IMR-90 (cell line): Measurements from ENCODE around the gene RTN1. TPM values are rescaled to one million over a fixed set of nuclear protein-coding genes. Genes with fewer than 3 reads are reported as not detected.

Experiments used
- ATAC-seq: fragments of 200-7000 bp; cut with Tn5 transposase; 2 replicates; pipeline ENCODE4 v1.9.1; 2020; ENCODE audit warnings: low read depth, mild to moderate bottlenecking, moderate library complexity
- BruUV-seq: library from RNA; stranded (reverse); fragments of 400-500 nt; replicated peaks from 2 replicates; lab custom pipeline; 2021; lab: Mats Ljungman, UMichigan
- CTCF ChIA-PET: fragments of 300-600 bp; formaldehyde crosslinking; extraction: SDS; loops from one replicate; lab custom pipeline; 2021; ENCODE audit warnings: antibody characterized with exemption; lab: Yijun Ruan, JAX
- POLR2A ChIA-PET: fragments of 300-600 bp; sonication (Branson Sonifier 250); formaldehyde crosslinking; loops from one replicate; lab custom pipeline; 2022; ENCODE audit warnings: antibody characterized with exemption; ENCODE audit not compliant: unreplicated experiment; lab: Charles Lee
- DNase-seq: peaks from one replicate; pipeline ENCODE4 v3.0.0; 2013
- H2AFZ ChIP-seq: replicated peaks from 2 replicates; pipeline ENCODE3; 2013; ENCODE audit warnings: low read length, mild to moderate bottlenecking; ENCODE audit not compliant: poor library complexity
- H2AK5ac ChIP-seq: 2 replicates; pipeline ENCODE4 v1.6.1; 2013; ENCODE audit warnings: low read depth, low read length, inconsistent platforms
- H2AK9ac ChIP-seq: replicated peaks from 2 replicates; pipeline ENCODE3; 2013; ENCODE audit warnings: mild to moderate bottlenecking, low read depth, low read length, moderate library complexity; ENCODE audit not compliant: poor library complexity
- H2BK120ac ChIP-seq: 2 replicates; pipeline ENCODE4 v1.6.1; 2013; ENCODE audit warnings: low read depth, low read length, inconsistent platforms
- H2BK15ac ChIP-seq: 3 replicates; pipeline ENCODE4 v1.6.1; 2013; ENCODE audit warnings: low read depth, low read length, inconsistent platforms
- H2BK20ac ChIP-seq: 2 replicates; pipeline ENCODE4 v1.6.1; 2013; ENCODE audit warnings: low read depth, mild to moderate bottlenecking, inconsistent platforms, low read length, moderate library complexity
- H2BK5ac ChIP-seq: 2 replicates; pipeline ENCODE4 v1.6.1; 2013; ENCODE audit warnings: mild to moderate bottlenecking, low read depth, low read length, inconsistent platforms; ENCODE audit not compliant: poor library complexity, severe bottlenecking
- H3K14ac ChIP-seq: replicated peaks from 2 replicates; pipeline ENCODE4 v1.6.1; 2013; ENCODE audit warnings: low read depth, low read length, inconsistent platforms
- H3K18ac ChIP-seq: 2 replicates; pipeline ENCODE4 v1.6.1; 2013; ENCODE audit warnings: low read depth, low read length, control low read depth
- H3K23ac ChIP-seq: 2 replicates; pipeline ENCODE4 v1.6.1; 2013; ENCODE audit warnings: low read depth, low read length, inconsistent platforms
- H3K27ac ChIP-seq: 2 replicates; pipeline ENCODE4 v1.5.1; 2013; ENCODE audit warnings: mild to moderate bottlenecking, control low read depth, low read length; ENCODE audit not compliant: insufficient read depth
- H3K27me3 ChIP-seq: 2 replicates; pipeline ENCODE4 v1.6.1; 2013; ENCODE audit warnings: low read length; ENCODE audit not compliant: control insufficient read depth, insufficient read depth
- H3K36me3 ChIP-seq: 2 replicates; pipeline ENCODE4 v1.6.1; 2013; ENCODE audit warnings: low read length, mixed read lengths; ENCODE audit not compliant: control insufficient read depth, insufficient read depth
- H3K4ac ChIP-seq: 2 replicates; pipeline ENCODE4 v1.6.1; 2013; ENCODE audit warnings: low read depth, low read length, inconsistent platforms
- H3K4me1 ChIP-seq: 2 replicates; pipeline ENCODE4 v1.6.1; 2013; ENCODE audit warnings: low read length, mixed read lengths; ENCODE audit not compliant: control insufficient read depth, insufficient read depth
- H3K4me2 ChIP-seq: 2 replicates; pipeline ENCODE4 v1.6.1; 2013; ENCODE audit warnings: low read depth, mild to moderate bottlenecking, control low read depth, low read length, moderate library complexity
- H3K4me3 ChIP-seq: 2 replicates; pipeline ENCODE4 v1.5.1; 2013; ENCODE audit warnings: low read depth, mild to moderate bottlenecking, control low read depth, low read length, moderate library complexity; ENCODE audit not compliant: insufficient read depth
- H3K56ac ChIP-seq: 2 replicates; pipeline ENCODE4 v1.6.1; 2013; ENCODE audit warnings: low read length, inconsistent platforms; ENCODE audit not compliant: insufficient read depth; ENCODE audit errors: extremely low read depth
- H3K79me1 ChIP-seq, 2 experiments: 2 replicates each; pipeline ENCODE4 v1.6.1; 2013; ENCODE audit warnings: low read length in 2 of 2, inconsistent platforms in 1 of 2, low read depth in 1 of 2
- H3K9ac ChIP-seq: 2 replicates; pipeline ENCODE4 v1.6.1; 2013; ENCODE audit warnings: low read depth, low read length, control low read depth
- H3K9me1 ChIP-seq: 2 replicates; pipeline ENCODE4 v1.6.1; 2013; ENCODE audit warnings: low read length, inconsistent platforms; ENCODE audit not compliant: insufficient read depth
- H3K9me3 ChIP-seq: 2 replicates; pipeline ENCODE4 v1.6.1; 2013; ENCODE audit warnings: low read length; ENCODE audit not compliant: control insufficient read depth, insufficient read depth
- H4K20me1 ChIP-seq: 2 replicates; pipeline ENCODE4 v1.6.1; 2013; ENCODE audit warnings: low read length, inconsistent platforms; ENCODE audit not compliant: insufficient read depth
- H4K5ac ChIP-seq: 2 replicates; pipeline ENCODE4 v1.6.1; 2013; ENCODE audit warnings: mild to moderate bottlenecking, low read depth, low read length, control low read depth
- H4K8ac ChIP-seq, 2 experiments: 2 replicates each; pipeline ENCODE4 v1.6.1; 2013; ENCODE audit warnings: low read depth in 2 of 2, low read length in 2 of 2, control low read depth in 1 of 2, inconsistent platforms in 1 of 2
- H4K91ac ChIP-seq: 2 replicates; pipeline ENCODE4 v1.6.1; 2013; ENCODE audit warnings: low read depth, low read length, inconsistent platforms; ENCODE audit not compliant: insufficient read depth
- BHLHE40 ChIP-seq: fragments of 150-350 bp; IDR thresholded peaks from 2 replicates; pipeline ENCODE4 v1.6.1; 2016; ENCODE audit warnings: mild to moderate bottlenecking, low read depth, low read length
- CEBPB ChIP-seq: IDR thresholded peaks from 2 replicates; pipeline ENCODE4 v1.6.1; 2012; ENCODE audit warnings: low read depth, low read length, improper control_type of control experiment
- CHD1 ChIP-seq: IDR thresholded peaks from 2 replicates; pipeline ENCODE4 v1.6.1; 2012; ENCODE audit warnings: low read depth, low read length, improper control_type of control experiment
- CTCF ChIP-seq: conservative IDR thresholded peaks from 2 replicates; pipeline ENCODE4 v1.5.1; 2012; ENCODE audit warnings: mild to moderate bottlenecking, low read depth, low read length, improper control_type of control experiment
- FOS ChIP-seq: fragments of 150-350 bp; IDR thresholded peaks from 2 replicates; pipeline ENCODE4 v1.6.1; 2016; ENCODE audit warnings: low read depth, low read length
- MAFK ChIP-seq: IDR thresholded peaks from 2 replicates; pipeline ENCODE4 v1.6.1; 2012; ENCODE audit warnings: low read depth, low read length, improper control_type of control experiment
- MAZ ChIP-seq: IDR thresholded peaks from 2 replicates; pipeline ENCODE4 v1.6.1; 2012; ENCODE audit warnings: low read depth, mild to moderate bottlenecking, low read length, improper control_type of control experiment, moderate library complexity, borderline replicate concordance
- MXI1 ChIP-seq: IDR thresholded peaks from 2 replicates; pipeline ENCODE4 v1.6.1; 2012; ENCODE audit warnings: low read depth, mild to moderate bottlenecking, low read length, moderate library complexity, borderline replicate concordance
- NFE2L2 ChIP-seq: fragments of 150-350 bp; IDR thresholded peaks from 2 replicates; pipeline ENCODE4 v1.6.1; 2016; ENCODE audit warnings: low read depth, mild to moderate bottlenecking, low read length
- POLR2A ChIP-seq: IDR thresholded peaks from 2 replicates; pipeline ENCODE4 v1.6.1; 2012; ENCODE audit warnings: mild to moderate bottlenecking, low read depth, low read length
- RAD21 ChIP-seq: IDR thresholded peaks from 2 replicates; pipeline ENCODE4 v1.6.1; 2012; ENCODE audit warnings: low read length, improper control_type of control experiment
- RCOR1 ChIP-seq: IDR thresholded peaks from 2 replicates; pipeline ENCODE4 v1.6.1; 2012; ENCODE audit warnings: mild to moderate bottlenecking, low read length, improper control_type of control experiment; ENCODE audit not compliant: insufficient replicate concordance
- RFX5 ChIP-seq: IDR thresholded peaks from 2 replicates; pipeline ENCODE4 v1.8.0; 2012; ENCODE audit warnings: low read depth, mild to moderate bottlenecking, low read length, moderate library complexity
- SMC3 ChIP-seq: fragments of 150-350 bp; IDR thresholded peaks from 2 replicates; pipeline ENCODE4 v1.6.1; 2016; ENCODE audit warnings: low read depth, mild to moderate bottlenecking, antibody characterized with exemption, low read length, moderate library complexity
- WGBS, 2 experiments: methylation state at CpG; one replicate each; pipeline versions ENCODE4 v1.1.5 to v1.1.7; 2013; ENCODE audit warnings: missing lambda C conversion rate in 2 of 2; ENCODE audit not compliant: insufficient read length in 1 of 2; ENCODE audit errors: extremely low coverage in 2 of 2; 5-methylcytosine and 5-hydroxymethylcytosine counted together
- dilution Hi-C: fragments of 300-500 bp; cut with HindIII; formaldehyde crosslinking; loops from one replicate; pipeline ENCODE4 v1.14.3; 2018; ENCODE audit warnings: low sequenced_read_pairs; ENCODE audit not compliant: unreplicated experiment
- in situ Hi-C: fragments of 300-500 bp; cut with MboI; formaldehyde crosslinking; loops from 3 replicates; pipeline ENCODE4 v1.14.3; 2019; ENCODE audit warnings: low sequenced_read_pairs, inconsistent platforms, mixed read lengths
- intact Hi-C: fragments of 100-400 bp; cut with micrococcal nuclease; formaldehyde crosslinking; loops from 2 replicates; pipeline ENCODE4 v1.10.0; 2022
- polyA plus RNA-seq, 3 experiments: library from polyadenylated mRNA; depleted of rRNA; stranded (reverse); fragments of >200 nt; gene quantifications; 2 replicates each; pipeline ENCODE4 v1.2.3, GENCODE V29; 2012; ENCODE audit warnings: low replicate concordance in 1 of 3
- total RNA-seq: library from RNA; depleted of rRNA; stranded (reverse); fragments of >200 nt; gene quantifications from 2 replicates; pipeline ENCODE4 v1.2.3, GENCODE V29; 2012
- TF ChIP-seq, protein P1 (sequence below): fragments of 150-350 bp; IDR thresholded peaks from 2 replicates; pipeline ENCODE4 v1.6.1; 2017; ENCODE audit warnings: mild to moderate bottlenecking, antibody characterized with exemption, low read length, low read depth
- TF ChIP-seq, protein P2 (sequence below): fragments of 150-350 bp; IDR thresholded peaks from 2 replicates; pipeline ENCODE4 v1.6.1; 2016; ENCODE audit warnings: low read depth, mild to moderate bottlenecking, low read length, moderate library complexity, borderline replicate concordance

Gene RTN1
- total and polyA plus RNA-seq, 2 of the 4 experiments (the other 2 are of a cell fraction) = 0.18 to 0.46 TPM

DNA sequence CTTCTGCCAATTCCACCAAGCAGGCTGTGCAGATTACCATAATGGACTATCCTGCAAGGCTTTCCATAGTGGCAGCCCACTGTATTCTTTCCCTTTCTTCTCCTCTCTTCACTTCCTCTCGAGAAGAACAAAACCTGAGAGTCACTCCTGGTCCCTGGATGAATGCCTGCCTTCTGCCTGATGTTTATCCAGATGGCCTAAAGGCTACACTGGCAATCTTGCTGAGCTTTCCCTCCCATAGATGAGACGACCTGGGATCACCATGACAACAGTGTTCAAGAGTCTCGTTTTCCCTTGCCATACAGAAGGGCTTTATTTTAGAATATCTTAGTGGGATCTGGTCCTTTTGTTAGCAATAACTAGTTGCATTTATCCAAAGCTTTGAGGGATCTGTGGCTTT is 142.3 kb downstream of the RTN1 start:
- no peak overlapping the region for H3K23ac ChIP-seq
- H3K27me3 ChIP-seq = no peaks in the 10 kb centered on the region
- no peak overlapping the region for H2AK5ac ChIP-seq
- no peak overlapping the region for H3K9ac ChIP-seq
- no peaks in the 10 kb centered on the region for H4K20me1 ChIP-seq
- H4K8ac ChIP-seq = no peak overlapping the region
- H2BK120ac ChIP-seq = no peak overlapping the region
- CTCF ChIA-PET = no interaction called here
- H3K79me1 ChIP-seq = no peaks in the 10 kb centered on the region
- H4K5ac ChIP-seq = no peak overlapping the region
- H3K18ac ChIP-seq = no peak overlapping the region
- DNase-seq (no peak), ATAC-seq (no peak)
- H3K4me1 ChIP-seq = no peaks in the 10 kb centered on the region
- TF ChIP-seq MAZ (no peak), BHLHE40 (no peak), CTCF (no peak), MAFK (no peak), RAD21 (no peak), MXI1 (no peak), SMC3 (no peak), NFE2L2 (no peak), POLR2A (no peak), CEBPB (no peak), CHD1 (no peak), RCOR1 (no peak), FOS (no peak), RFX5 (no peak)
- TF ChIP-seq, protein P1, sequence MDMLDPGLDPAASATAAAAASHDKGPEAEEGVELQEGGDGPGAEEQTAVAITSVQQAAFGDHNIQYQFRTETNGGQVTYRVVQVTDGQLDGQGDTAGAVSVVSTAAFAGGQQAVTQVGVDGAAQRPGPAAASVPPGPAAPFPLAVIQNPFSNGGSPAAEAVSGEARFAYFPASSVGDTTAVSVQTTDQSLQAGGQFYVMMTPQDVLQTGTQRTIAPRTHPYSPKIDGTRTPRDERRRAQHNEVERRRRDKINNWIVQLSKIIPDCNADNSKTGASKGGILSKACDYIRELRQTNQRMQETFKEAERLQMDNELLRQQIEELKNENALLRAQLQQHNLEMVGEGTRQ = no peak
- TF ChIP-seq, protein P2, sequence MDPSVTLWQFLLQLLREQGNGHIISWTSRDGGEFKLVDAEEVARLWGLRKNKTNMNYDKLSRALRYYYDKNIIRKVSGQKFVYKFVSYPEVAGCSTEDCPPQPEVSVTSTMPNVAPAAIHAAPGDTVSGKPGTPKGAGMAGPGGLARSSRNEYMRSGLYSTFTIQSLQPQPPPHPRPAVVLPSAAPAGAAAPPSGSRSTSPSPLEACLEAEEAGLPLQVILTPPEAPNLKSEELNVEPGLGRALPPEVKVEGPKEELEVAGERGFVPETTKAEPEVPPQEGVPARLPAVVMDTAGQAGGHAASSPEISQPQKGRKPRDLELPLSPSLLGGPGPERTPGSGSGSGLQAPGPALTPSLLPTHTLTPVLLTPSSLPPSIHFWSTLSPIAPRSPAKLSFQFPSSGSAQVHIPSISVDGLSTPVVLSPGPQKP = no peak
- no CpG with 5 or more reads among the region's 3 CpGs for WGBS, 2 experiments
- H3K9me1 ChIP-seq = no peaks in the 10 kb centered on the region
- dilution Hi-C loops (no loop called here), in situ Hi-C loops (no loop called here), intact Hi-C loops (no loop called here)
- H3K4me3 ChIP-seq = no peak overlapping the region
- no peak overlapping the region for H3K4me2 ChIP-seq
- H3K14ac ChIP-seq = no peak overlapping the region
- no peak overlapping the region for H2AFZ ChIP-seq
- no peak overlapping the region for H2BK20ac ChIP-seq
- H3K27ac ChIP-seq = no peak overlapping the region
- H3K36me3 ChIP-seq = no peaks in the 10 kb centered on the region
- H2AK9ac ChIP-seq = no peak overlapping the region
- H3K4ac ChIP-seq = no peak overlapping the region
- H2BK15ac ChIP-seq = no peak overlapping the region
- no peak overlapping the region for H3K56ac ChIP-seq
- no TSS peak for BruUV-seq
- no peak overlapping the region for H4K91ac ChIP-seq
- POLR2A ChIA-PET = interaction anchor here (0.6 kb wide), 1 partner anchor 13 kb away, joined by 5 read pairs; no protein-coding TSS in a partner anchor
- H2BK5ac ChIP-seq = no peak overlapping the region
- no peaks in the 10 kb centered on the region for H3K9me3 ChIP-seq
